ENCODE results near the gene NDUFC2.
"Not testable (repeated sequence)": the region's sequence is repeated elsewhere in the genome, so short reads cannot be mapped to it uniquely, and the experiment has no call there.

The NDUFC2 gene

DNA sequence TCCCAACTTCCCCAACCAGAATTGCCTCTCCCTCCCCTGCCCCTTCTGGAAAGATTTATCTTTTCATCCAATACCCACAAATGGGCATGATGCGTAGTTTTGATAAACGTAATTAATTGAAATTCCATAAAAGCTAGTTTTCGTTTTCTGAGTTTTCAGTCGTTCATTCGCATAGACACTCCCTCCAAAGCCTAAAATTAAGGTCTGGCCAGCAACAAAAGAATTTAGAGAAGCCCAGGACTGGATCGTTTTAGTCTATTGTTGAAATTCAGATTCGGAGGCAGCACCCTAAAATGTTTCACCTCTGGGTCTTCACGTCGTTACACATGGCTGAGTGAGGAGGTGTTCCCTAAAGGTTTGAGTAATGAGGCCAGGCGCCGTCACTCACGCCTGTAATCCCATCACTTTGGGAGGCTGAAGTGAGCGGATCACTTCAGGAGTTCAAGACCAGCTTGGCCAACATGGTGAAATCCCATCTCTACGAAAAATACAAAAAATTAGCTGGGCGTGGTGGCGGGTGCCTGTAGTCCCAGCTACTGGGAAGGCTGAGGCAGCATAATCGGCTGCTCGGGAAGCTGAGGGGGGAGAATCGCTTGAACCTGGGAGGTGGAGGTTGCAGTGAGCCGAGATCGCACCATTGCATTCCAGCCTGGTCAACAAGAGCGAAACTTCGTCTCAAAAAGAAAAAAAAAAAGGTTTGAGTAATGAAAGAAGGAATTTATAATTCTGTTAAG lies 589 bp upstream of the NDUFC2 start:
- no peak for DNase-seq (ENCODE audit: low read depth in 2 of 2)

DNA sequence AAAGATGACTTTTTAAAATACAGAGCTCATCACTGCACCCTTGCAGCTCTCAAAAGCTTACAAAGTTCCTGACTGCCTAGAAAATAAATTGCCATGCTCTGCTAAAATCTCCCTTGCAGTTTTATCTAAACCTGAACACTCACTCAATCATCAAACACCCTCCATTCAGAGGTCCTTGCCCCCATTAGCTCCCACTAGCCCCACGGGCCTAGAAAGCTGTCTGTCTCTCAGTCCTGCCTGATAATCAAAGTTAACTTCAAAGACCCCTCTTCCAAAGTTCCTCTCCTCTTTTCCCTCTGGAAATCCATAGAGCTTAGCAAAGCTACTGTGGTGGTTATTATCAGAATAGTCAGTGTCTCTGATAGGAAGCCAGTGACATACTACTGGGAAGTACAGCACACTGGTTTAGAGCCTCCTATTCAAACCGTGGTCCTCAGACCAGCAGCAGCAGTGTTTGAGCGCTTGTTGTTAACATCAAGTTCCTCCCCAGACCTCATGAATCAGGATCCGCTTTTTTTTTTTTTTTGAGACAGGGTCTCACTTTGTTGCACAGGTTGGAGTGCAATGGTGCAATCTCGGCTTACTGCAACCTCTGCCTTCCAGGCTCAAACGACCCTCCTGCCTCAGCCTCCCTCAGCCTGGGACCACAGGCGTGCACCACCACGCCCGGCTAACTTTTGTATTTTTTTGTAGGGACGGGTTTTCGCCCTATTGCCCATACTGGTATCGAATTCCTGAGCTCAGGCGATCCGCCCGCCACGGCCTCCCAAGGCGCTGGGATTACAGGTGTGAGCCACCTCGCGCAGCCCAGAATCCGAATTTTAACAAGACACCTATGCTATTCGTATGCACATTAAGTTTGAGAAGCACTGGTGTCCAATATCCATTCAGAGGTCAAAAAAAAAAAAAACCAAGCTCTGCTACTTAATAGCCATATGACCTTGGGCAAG lies 1.2 kb downstream of the NDUFC2 start:
- DNase-seq (ENCODE audit: low read depth in 2 of 2), result no peak

- not testable (repeated sequence) for DNase-seq (ENCODE audit: low read depth in 2 of 2)
These were observed 2.1 kb downstream of the NDUFC2 start for GRCh38 chr11:78077592-78077991.

DNA sequence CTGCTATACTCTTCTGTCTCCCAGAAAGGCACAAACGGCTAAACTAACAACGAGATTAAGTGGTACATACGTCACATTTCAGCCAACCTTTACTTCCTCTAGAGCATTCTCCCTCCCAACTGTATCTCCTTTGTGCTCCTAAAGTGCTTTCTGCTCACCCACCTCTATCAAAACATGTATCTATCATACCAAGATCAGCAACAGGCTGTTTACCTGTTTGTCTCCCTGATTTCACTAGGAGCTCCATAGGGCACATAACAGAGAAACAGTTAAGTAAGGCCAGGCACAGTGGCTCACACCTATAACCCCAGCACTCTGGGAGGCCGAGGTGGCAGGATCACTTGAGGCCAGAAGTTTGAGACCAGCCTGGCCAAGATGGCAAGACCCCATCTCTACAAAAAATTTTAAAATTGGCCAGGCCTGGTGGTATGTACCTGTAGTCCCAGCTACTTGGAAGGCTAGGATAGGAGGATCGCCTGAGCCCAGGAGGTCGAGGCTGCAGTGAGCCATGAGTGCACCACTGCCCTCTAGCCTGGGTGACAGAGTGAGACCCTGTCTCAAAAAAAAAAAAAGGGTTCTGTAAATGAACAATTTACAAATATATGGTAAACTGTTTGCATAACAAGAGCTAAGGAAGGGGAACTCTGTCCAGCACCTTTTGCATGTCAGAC lies 2.8 kb downstream of the NDUFC2 start:
- DNase-seq (ENCODE audit: low read depth in 2 of 2), result no peak

DNA sequence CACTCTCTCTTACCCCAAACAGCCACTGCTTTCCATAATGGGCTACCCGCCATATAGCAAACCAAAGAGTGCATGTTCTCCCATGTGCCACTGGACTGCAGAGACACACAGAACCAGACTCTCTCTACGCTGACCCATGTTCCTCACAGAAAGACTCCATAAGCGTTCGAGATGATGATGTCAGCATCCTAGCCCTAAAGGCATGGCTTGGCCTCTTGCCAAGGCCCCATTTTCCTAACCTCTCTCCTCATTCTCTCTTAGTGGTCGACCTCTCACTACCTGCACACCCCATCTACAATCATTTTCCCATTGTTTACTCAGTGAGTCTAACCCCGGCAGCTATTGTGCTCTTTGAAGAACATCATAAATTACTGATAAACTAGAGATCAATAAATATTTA lies 4.9 kb downstream of the NDUFC2 start:
- no peak for DNase-seq (ENCODE audit: low read depth in 2 of 2)

DNA sequence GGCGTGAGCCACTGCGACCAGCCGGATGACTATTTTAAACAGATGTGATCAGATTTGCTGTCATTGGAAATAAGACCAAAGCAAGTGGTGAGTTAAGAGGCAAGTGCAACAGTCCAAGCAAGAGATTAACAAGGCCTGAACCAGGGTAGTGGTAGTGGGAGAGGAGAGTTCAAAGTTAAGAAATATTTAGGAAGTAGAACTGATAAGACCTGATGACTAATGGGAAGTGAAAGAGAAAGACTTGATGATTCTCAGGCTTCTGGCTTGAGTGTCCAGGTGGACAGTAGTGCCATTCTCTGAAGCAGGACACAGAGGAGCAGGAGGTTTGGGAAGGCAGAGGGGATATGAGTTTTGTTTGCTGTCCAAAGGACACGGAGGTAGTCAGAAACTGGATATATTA lies 7.2 kb downstream of the NDUFC2 start:
- DNase-seq (ENCODE audit: low read depth in 2 of 2), result no peak

DNA sequence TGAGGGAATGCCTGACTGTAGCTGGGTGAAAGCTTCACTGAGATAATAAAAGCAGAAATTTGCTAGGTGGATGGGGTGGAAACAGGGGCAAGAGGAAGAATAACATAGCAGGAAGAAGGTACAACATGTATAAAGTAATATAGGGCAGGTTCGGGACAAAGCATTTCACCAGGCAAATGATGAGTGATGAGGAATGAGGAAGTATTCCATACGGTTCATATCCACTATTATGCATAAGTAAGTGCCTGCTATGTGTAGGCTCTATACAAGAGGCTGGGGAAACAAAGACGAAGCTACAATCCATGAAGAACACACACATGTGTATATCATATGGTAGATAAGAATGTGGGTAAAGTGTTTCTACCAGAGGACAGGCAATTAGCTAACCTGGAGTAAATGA lies 7.9 kb downstream of the NDUFC2 start:
- no peak for DNase-seq (ENCODE audit: low read depth in 2 of 2)

GRCh38 chr11:78070621-78071020 lies 9.0 kb downstream of the NDUFC2 start:
- no peak for DNase-seq (ENCODE audit: low read depth in 2 of 2)

GRCh38 chr11:78069465-78069864 lies 10.2 kb downstream of the NDUFC2 start:
- no peak for DNase-seq (ENCODE audit: low read depth in 2 of 2)

DNA sequence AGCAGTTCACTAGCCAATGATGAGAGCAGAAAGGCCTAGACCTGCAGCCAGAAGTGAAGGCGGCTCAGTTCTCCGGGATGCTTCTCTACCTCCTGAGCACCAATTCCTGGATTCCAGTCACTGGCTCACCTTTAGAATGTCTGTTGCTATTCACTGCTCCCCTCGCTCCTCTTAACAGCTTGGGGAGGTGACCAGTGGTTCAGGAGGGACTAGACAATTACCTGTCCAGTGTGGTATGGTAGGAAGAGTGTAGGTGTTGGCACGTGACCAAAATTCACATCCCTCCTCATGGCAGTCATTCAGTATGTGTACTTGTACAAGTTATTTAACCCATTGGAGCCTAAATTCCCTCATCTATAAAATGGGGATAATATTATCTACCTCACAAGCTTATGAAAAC lies 12.0 kb downstream of the NDUFC2 start:
- no peak for DNase-seq (ENCODE audit: low read depth in 2 of 2)

GRCh38 chr11:78066471-78066870 lies 13.2 kb downstream of the NDUFC2 start:
- DNase-seq (ENCODE audit: low read depth in 2 of 2), result no peak

DNA sequence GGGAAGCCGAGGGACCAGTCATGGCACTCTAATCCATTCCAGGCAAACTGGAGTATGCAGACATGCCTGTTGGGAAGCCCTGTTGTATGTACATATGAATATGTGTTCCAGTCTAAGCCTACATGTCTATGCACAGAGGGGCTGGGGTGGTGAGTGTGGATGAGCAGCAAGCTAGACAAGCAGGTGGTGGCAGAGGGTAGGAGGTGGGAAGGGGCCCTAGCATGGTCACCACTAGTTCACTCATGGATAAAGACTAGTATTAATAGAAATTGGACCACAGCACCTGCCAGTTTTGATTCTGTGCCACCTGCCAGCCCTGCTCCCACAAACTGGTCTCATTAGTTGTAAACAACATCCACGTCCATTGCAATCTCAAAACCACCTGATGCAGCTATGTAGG lies 14.5 kb downstream of the NDUFC2 start:
- DNase-seq (ENCODE audit: low read depth in 2 of 2), result no peak

DNA sequence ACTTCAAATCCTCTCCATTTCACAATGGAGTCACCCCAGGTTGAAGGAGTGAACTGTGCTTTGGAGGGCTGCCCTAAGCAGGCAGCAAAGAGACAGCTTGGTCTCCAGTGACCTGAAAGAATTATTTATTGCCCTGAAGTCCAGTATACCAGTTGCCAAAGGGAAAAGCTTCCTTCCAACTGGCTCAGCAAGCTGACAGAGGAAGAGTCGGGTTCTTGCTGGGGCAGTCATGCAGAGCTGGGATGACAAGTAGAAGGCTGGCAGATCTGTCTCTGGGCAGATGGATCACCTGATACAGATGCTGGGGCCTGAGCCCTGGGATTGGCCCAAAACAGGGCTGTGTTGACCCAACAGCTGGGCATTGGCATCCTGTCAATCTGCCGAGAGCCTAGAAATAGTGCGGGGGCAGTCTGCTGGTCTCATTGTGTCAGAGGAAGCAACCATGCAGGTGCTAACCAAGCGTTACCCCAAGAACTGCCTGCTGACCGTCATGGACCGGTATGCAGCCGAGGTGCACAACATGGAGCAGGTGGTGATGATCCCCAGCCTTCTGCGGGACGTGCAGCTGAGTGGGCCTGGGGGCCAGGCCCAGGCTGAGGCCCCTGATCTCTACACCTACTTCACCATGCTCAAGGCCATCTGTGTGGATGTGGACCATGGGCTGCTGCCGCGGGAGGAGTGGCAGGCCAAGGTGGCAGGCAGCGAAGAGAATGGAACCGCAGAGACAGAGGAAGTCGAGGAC lies 16.1 kb downstream of the NDUFC2 start, which contains the start of gene THRSP:
TSS of gene THRSP (plus strand) at position 422 of the 742 bp plus-strand sequence. CDS start at position 443, 21 bp downstream.
- no peak for DNase-seq (ENCODE audit: low read depth in 2 of 2)

DNA sequence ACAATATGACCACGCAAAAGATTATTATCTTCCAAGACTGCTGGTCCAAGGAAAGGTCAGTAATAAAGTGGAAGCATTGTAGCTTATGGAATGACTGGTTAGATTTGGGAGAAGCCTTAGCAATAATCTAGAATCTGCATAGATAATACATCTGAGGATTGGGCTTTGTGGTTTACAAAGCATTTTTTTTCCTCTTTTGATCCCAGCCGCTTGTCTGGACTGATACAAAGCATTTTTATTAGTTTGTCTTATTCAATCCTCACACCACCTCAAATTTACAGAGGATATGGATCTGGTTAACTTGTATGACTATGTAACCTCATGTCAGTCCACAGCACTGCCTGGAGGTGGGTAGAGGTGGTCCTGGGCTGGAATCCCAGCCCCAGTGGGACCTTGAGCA lies 17.0 kb downstream of the NDUFC2 start:
- no peak for DNase-seq (ENCODE audit: low read depth in 2 of 2)

DNA sequence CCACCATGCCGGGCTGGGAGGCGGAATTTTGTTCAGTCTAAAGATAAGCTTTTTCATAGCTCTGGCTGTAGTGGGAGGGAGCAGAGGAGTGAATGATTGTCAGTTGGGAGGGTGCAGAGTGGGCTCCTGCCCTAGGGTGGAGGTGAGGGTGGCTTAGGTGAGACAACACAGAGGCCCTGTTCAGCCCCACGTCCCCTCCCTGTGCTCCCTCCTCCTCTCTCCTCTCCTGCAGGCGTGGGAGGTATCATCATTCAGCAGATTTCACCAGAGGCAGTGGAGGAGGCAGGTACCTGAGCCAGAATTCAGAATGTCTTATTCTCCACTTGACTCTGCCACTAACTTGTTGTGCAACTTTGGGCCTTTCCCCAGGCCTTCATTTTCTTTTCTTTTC lies 17.7 kb downstream of the NDUFC2 start:
- no peak for DNase-seq (ENCODE audit: low read depth in 2 of 2)

DNA sequence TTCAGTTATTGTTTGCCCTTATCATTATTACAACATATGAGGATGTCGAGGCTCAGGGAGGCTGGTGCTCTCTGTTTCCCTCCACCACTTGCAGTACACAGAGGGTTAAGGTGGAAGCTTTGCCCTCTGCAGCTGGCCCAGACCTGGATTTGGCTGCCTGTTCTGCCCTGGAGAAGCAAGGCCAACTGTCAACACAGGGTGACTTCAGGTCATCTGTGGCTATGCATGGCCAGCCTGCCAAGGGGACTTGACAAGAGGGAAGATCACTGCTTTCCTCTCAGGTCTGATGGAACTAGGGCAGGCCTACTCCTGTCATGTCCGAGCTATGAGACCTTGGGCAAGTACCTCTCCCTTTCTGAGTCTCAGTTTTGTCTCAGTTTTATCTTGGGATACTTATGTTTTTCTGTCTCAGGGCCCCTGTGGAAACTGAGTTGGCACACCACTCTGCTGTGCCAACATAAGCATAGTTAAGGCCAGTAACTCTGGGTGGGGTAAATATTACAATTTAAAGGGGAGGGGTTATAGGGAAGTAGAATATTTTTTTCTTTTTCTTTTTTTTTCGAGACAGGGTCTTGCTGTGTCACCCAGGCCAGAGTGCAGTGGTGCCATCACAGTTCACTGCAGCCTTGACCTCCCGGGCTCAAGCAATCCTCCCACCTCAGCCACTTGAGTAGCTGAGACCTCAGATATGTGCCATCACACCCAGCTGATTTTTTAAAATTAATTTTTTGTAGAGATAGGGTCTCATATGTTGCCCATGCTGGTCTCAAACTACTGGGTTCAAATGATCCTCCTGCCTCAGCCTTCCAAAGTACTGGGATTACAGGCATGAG lies 18.4 kb downstream of the NDUFC2 start:
- DNase-seq (ENCODE audit: low read depth in 2 of 2), result no peak

DNA sequence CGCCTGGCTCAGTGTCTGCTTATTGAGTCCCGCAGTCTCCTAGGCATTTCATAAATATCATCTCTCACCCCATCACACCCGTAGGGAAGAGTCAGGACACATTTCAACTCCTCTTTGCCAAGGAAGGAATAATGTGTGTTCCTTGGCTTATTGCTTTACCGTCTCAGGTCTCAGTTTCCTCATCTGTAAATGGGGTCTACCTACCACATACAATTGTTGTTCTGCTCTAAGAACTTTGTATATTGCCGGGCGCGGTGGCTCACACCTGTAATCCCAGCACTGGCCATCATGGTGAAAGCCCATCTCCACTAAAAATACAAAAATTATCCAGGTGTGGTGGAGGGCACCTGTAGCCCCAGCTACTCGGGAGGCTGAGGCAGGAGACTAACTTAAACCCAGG lies 19.1 kb downstream of the NDUFC2 start:
- no peak for DNase-seq (ENCODE audit: low read depth in 2 of 2)

- not testable (repeated sequence) for DNase-seq (ENCODE audit: low read depth in 2 of 2)
These were observed 19.8 kb downstream of the NDUFC2 start for GRCh38 chr11:78059749-78060328.

DNA sequence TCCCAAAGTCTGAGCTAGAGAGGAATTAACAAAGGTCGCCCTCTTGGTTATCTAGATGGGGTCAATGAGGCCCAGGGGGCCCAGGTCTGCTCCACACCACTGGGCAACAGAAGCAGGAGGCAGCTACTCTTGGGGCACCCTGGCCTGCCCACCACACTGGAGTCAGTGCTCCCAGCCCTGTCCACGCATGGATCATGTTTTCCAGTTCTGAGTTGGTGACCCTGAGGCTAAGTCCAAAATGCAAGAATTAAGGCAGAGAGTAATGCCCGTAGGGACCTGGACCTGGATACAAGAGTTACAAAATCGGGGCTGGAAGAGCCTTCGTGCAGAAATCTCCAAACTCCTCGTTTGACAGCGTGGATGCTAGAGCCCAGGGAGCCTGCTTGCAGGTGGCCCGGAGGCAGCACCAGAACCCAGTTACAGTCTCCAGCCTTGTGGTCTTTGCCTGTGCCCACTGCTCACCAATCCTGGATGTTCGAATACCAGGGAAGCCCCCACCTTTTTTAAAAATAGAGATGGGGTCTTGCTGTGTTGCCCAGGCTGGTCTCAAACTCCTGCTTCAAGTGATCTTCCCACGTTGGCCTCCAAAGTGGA lies 22.1 kb downstream of the NDUFC2 start:
- no peak for DNase-seq (ENCODE audit: low read depth in 2 of 2)

GRCh38 chr11:78056093-78056492 lies 23.6 kb downstream of the NDUFC2 start:
- DNase-seq (ENCODE audit: low read depth in 2 of 2), result no peak
